Mucosa of rectum (tissue), 2 donors: ENCODE measurements around the gene OTOG.

ENCODE experiments used
- H3K27ac ChIP-seq, 2 donors: one replicate each; pipeline ENCODE4 v1.7.0; 2013; ENCODE audit warnings: inconsistent platforms in 2 of 2, low read depth in 2 of 2, low read length in 2 of 2
- H3K27me3 ChIP-seq, 2 donors: one replicate each; pipeline ENCODE4 v1.7.0; 2013; ENCODE audit warnings: low read length in 2 of 2; ENCODE audit not compliant: control insufficient read depth in 2 of 2, insufficient read depth in 2 of 2
- H3K36me3 ChIP-seq, 2 donors: one replicate each; pipeline ENCODE4 v1.7.0; 2013; ENCODE audit warnings: low read length in 2 of 2; ENCODE audit not compliant: control insufficient read depth in 2 of 2, insufficient read depth in 2 of 2
- H3K4me1 ChIP-seq, 2 donors: one replicate each; pipeline ENCODE4 v1.7.0; 2013; ENCODE audit warnings: low read length in 2 of 2, mild to moderate bottlenecking in 1 of 2; ENCODE audit not compliant: control insufficient read depth in 2 of 2, insufficient read depth in 2 of 2
- H3K4me3 ChIP-seq, 2 donors: one replicate each; pipeline ENCODE4 v1.7.0; 2013; ENCODE audit warnings: low read length in 2 of 2
- H3K9ac ChIP-seq, 2 donors: one replicate each; pipeline ENCODE4 v1.7.0; 2013; ENCODE audit warnings: low read length in 2 of 2, low read depth in 1 of 2, mild to moderate bottlenecking in 1 of 2
- H3K9me3 ChIP-seq, 2 donors: one replicate each; pipeline ENCODE4 v1.7.0; 2013; ENCODE audit warnings: low read length in 2 of 2; ENCODE audit not compliant: control insufficient read depth in 2 of 2
- donor health status: healthy.
- donor health status: Normal muscosa, but diverticular disease.

The OTOG gene

GRCh38 chr11:17594686-17595192 lies 47.7 kb downstream of the OTOG start:
- Histone ChIP-seq H3K27ac (no peak overlapping the region), H3K4me1 (no peaks in the 10 kb centered on the region), H3K9me3 (no peaks in the 10 kb centered on the region), H3K4me3 (no peak overlapping the region), H3K36me3 (no peaks in the 10 kb centered on the region), H3K9ac (no peak overlapping the region), H3K27me3 (no peaks in the 10 kb centered on the region)

GRCh38 chr11:17595526-17596309 lies 48.7 kb downstream of the OTOG start:
- H3K27ac ChIP-seq: no peak overlapping the region
- H3K27me3 ChIP-seq: no peaks in the 10 kb centered on the region
- no peak overlapping the region for H3K4me3 ChIP-seq
- H3K4me1 ChIP-seq: no peaks in the 10 kb centered on the region
- H3K9me3 ChIP-seq: no peaks in the 10 kb centered on the region
- H3K36me3 ChIP-seq: no peaks in the 10 kb centered on the region
- H3K9ac ChIP-seq: no peak overlapping the region

GRCh38 chr11:17596310-17596669 lies 49.2 kb downstream of the OTOG start:
- H3K36me3 ChIP-seq: no peaks in the 10 kb centered on the region
- H3K4me1 ChIP-seq: no peaks in the 10 kb centered on the region
- no peaks in the 10 kb centered on the region for H3K9me3 ChIP-seq
- no peak overlapping the region for H3K27ac ChIP-seq
- H3K4me3 ChIP-seq: no peak overlapping the region
- no peak overlapping the region for H3K9ac ChIP-seq
- H3K27me3 ChIP-seq: no peaks in the 10 kb centered on the region

GRCh38 chr11:17596711-17597110 lies 49.7 kb downstream of the OTOG start:
- Histone ChIP-seq H3K9ac (no peak overlapping the region), H3K4me1 (no peaks in the 10 kb centered on the region), H3K27me3 (no peaks in the 10 kb centered on the region), H3K9me3 (no peaks in the 10 kb centered on the region), H3K4me3 (no peak overlapping the region), H3K36me3 (no peaks in the 10 kb centered on the region), H3K27ac (no peak overlapping the region)

GRCh38 chr11:17597770-17598169 lies 50.7 kb downstream of the OTOG start:
- Histone ChIP-seq H3K9me3 (no peaks in the 10 kb centered on the region), H3K27me3 (no peaks in the 10 kb centered on the region), H3K36me3 (no peaks in the 10 kb centered on the region), H3K9ac (no peak overlapping the region), H3K4me3 (no peak overlapping the region), H3K27ac (no peak overlapping the region), H3K4me1 (no peaks in the 10 kb centered on the region)

- Histone ChIP-seq H3K27ac (no peak overlapping the region), H3K4me3 (no peak overlapping the region), H3K9ac (no peak overlapping the region), H3K4me1 (no peaks in the 10 kb centered on the region), H3K36me3 (no peaks in the 10 kb centered on the region), H3K9me3 (no peaks in the 10 kb centered on the region), H3K27me3 (no peaks in the 10 kb centered on the region)
Observed at GRCh38 chr11:17598700-17599459, 51.8 kb downstream of the OTOG start.

GRCh38 chr11:17599460-17599925 lies 52.4 kb downstream of the OTOG start:
- Histone ChIP-seq H3K27me3 (no peaks in the 10 kb centered on the region), H3K4me1 (no peaks in the 10 kb centered on the region), H3K36me3 (no peaks in the 10 kb centered on the region), H3K4me3 (no peak overlapping the region), H3K27ac (no peak overlapping the region), H3K9ac (no peak overlapping the region), H3K9me3 (no peaks in the 10 kb centered on the region)

- H3K4me1 ChIP-seq: no peaks in the 10 kb centered on the region
- no peak overlapping the region for H3K9ac ChIP-seq
- H3K4me3 ChIP-seq: no peak overlapping the region
- no peak overlapping the region for H3K27ac ChIP-seq
- H3K27me3 ChIP-seq: no peaks in the 10 kb centered on the region
- no peaks in the 10 kb centered on the region for H3K36me3 ChIP-seq
- no peaks in the 10 kb centered on the region for H3K9me3 ChIP-seq
Observed at GRCh38 chr11:17600316-17601255, 53.5 kb downstream of the OTOG start.

GRCh38 chr11:17601256-17601671 lies 54.2 kb downstream of the OTOG start:
- Histone ChIP-seq H3K9ac (no peak overlapping the region), H3K27me3 (no peaks in the 10 kb centered on the region), H3K4me3 (no peak overlapping the region), H3K4me1 (no peaks in the 10 kb centered on the region), H3K27ac (no peak overlapping the region), H3K36me3 (no peaks in the 10 kb centered on the region), H3K9me3 (no peaks in the 10 kb centered on the region)
